RWPE2 (cell line): ENCODE results near the gene HTR3E.

Experiments used
- ATAC-seq: fragments of 200-7000 bp; cut with Tn5 transposase; 3 replicates; pipeline ENCODE4 v1.9.1; 2021; ENCODE audit warnings: low read depth
- DNase-seq: peaks from one replicate; pipeline ENCODE4 v3.0.0-alpha.2; 2020; ENCODE audit warnings: low spot score
- H3K27ac ChIP-seq: fragments of 450-650 bp; 2 replicates; pipeline ENCODE4 v1.5.1; 2017; ENCODE audit warnings: mild to moderate bottlenecking; ENCODE audit not compliant: poor library complexity, severe bottlenecking
- H3K27me3 ChIP-seq: fragments of 250-450 bp; sonication (Bioruptor Pico); 2 replicates; pipeline ENCODE4 v1.5.1; 2021; ENCODE audit warnings: mild to moderate bottlenecking, moderate library complexity; ENCODE audit not compliant: insufficient read depth, poor library complexity, severe bottlenecking
- H3K36me3 ChIP-seq: fragments of 250-450 bp; sonication (Bioruptor Pico); 2 replicates; pipeline ENCODE4 v1.5.1; 2020; ENCODE audit warnings: low read depth, mild to moderate bottlenecking, moderate library complexity
- H3K4me1 ChIP-seq: fragments of 250-450 bp; sonication (Bioruptor Pico); 2 replicates; pipeline ENCODE4 v1.5.1; 2021; ENCODE audit warnings: mild to moderate bottlenecking, moderate library complexity; ENCODE audit not compliant: insufficient read depth, poor library complexity, severe bottlenecking
- H3K4me3 ChIP-seq: fragments of 250-450 bp; sonication (Bioruptor Pico); 2 replicates; pipeline ENCODE4 v1.5.1; 2021; ENCODE audit warnings: mild to moderate bottlenecking, moderate library complexity; ENCODE audit not compliant: severe bottlenecking
- H3K9me3 ChIP-seq: fragments of 250-450 bp; sonication (Bioruptor Pico); 2 replicates; pipeline ENCODE4 v1.5.1; 2021; ENCODE audit warnings: mild to moderate bottlenecking, moderate library complexity; ENCODE audit not compliant: severe bottlenecking
- TF ChIP-seq, protein P1 (sequence below): fragments of 450-650 bp; IDR thresholded peaks from one replicate; pipeline ENCODE4 v1.5.1; 2017; ENCODE audit warnings: mild to moderate bottlenecking, moderate library complexity; ENCODE audit not compliant: poor library complexity, severe bottlenecking

The HTR3E gene

DNA sequence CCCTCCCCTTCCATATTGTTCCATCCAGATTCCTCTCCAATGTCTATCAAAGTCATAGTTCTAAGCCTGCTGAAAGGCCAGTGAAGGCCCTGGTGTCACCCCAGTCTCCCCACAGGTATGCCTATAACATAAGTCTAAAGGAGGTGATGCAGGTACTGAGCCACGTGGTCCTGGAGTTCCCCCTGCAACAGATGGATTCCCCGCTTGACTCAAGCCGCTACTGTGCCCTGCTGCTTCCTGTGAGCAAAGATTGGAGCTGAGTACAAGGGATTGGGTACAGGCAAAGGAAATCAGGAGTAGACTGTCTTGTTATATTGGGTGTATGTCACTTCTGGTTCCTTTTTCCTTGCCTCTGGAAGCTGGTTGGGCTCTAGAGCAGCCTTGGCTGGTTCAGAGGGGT is 46.5 kb downstream of the HTR3E start:
- DNase-seq, result no peak
- TF ChIP-seq, protein P1, sequence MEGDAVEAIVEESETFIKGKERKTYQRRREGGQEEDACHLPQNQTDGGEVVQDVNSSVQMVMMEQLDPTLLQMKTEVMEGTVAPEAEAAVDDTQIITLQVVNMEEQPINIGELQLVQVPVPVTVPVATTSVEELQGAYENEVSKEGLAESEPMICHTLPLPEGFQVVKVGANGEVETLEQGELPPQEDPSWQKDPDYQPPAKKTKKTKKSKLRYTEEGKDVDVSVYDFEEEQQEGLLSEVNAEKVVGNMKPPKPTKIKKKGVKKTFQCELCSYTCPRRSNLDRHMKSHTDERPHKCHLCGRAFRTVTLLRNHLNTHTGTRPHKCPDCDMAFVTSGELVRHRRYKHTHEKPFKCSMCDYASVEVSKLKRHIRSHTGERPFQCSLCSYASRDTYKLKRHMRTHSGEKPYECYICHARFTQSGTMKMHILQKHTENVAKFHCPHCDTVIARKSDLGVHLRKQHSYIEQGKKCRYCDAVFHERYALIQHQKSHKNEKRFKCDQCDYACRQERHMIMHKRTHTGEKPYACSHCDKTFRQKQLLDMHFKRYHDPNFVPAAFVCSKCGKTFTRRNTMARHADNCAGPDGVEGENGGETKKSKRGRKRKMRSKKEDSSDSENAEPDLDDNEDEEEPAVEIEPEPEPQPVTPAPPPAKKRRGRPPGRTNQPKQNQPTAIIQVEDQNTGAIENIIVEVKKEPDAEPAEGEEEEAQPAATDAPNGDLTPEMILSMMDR, result no peak
- H3K36me3 ChIP-seq, result peaks cover 65% of the 10 kb centered on the region

DNA sequence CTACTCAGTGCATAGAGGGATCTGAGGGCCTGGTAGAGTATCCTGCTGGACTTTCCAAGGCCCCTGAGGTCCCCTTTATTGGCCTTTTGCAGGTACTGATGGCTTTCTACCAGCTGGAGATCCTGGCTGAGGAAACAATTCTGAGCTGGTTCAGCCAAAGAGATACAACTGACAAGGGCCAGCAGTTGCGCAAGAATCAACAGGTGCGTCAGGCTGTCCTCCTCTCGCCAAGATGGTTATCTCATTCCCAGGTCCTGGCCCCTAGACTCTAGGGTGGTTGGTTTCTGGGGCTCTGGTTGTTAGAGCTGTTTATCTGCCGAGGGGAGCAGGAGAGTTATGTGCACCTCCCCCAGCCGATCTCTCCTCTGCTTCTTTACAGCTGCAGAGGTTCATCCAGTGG is 47.6 kb downstream of the HTR3E start:
- Histone ChIP-seq H3K4me3 (no peak overlapping the region), H3K36me3 (peaks cover 58% of the 10 kb centered on the region), H3K4me1 (no peaks in the 10 kb centered on the region), H3K27me3 (no peaks in the 10 kb centered on the region), H3K27ac (no peak overlapping the region), H3K9me3 (no peaks in the 10 kb centered on the region)
- TF ChIP-seq, protein P1, result no peak
- ATAC-seq, result no peak
- DNase-seq, result no peak

More for the DNA sequence above, 46.5 kb downstream of the HTR3E start:
- H3K27me3 ChIP-seq, result no peaks in the 10 kb centered on the region
- no peak for ATAC-seq
- no peak overlapping the region for H3K4me3 ChIP-seq
- H3K9me3 ChIP-seq, result no peaks in the 10 kb centered on the region
- no peak overlapping the region for H3K27ac ChIP-seq
- no peaks in the 10 kb centered on the region for H3K4me1 ChIP-seq

DNA sequence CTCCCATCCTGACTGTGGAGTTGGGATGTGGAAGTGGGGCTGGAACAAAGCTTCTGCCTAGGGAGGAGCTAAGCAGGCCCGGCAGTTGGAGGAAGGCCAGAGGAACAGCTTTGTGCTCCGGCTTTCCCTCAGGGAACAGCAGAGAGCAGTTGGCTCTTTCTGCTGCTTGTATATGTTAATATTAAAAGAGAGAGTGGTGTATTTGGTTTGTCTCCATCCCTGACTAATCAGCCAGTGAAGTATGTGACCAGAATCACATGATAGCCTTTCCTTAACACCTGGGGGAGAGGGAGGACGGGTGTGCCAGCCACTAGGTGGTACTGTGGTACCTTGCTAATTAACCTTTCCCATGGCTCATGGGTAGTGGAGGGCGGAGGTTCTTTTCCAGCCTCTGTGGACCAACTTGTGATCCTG is 48.3 kb downstream of the HTR3E start:
- ATAC-seq (peak; percentile 92), DNase-seq (no peak)
- Histone ChIP-seq H3K36me3 (peaks cover 52% of the 10 kb centered on the region), H3K4me3 (no peak overlapping the region), H3K4me1 (no peaks in the 10 kb centered on the region), H3K9me3 (no peaks in the 10 kb centered on the region), H3K27ac (no peak overlapping the region), H3K27me3 (no peaks in the 10 kb centered on the region)
- TF ChIP-seq, protein P1, result peak; percentile 71

DNA sequence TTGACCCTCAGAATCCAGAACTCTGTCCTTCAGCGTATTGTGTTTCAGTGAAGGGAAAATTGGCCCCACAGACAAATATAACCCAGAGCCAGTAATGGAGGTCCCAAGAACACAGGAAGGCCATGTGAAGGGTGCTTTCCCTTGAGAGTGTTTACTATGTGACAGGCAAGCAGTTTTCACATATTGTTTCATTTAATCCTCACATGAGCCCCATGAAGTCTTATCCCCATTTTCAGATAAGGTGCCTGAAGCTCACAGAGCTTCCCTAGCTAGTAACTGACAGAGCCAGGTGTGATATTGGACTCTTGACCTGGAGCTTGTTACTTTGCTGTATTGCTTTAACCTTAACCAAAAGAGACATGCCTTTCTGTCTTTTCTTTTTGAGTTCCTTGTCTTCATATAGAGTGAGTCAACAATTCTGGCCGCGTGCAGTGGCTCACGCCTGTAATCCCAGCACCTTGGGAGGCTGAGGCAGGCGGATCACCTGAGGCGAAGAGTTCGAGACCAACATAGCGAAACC is 48.9 kb downstream of the HTR3E start:
- no peak for ATAC-seq
- DNase-seq, result no peak
- H3K27me3 ChIP-seq, result no peaks in the 10 kb centered on the region
- peaks cover 45% of the 10 kb centered on the region for H3K36me3 ChIP-seq
- H3K4me1 ChIP-seq, result no peaks in the 10 kb centered on the region
- H3K27ac ChIP-seq, result no peak overlapping the region
- H3K4me3 ChIP-seq, result no peak overlapping the region
- TF ChIP-seq, protein P1, result no peak
- no peaks in the 10 kb centered on the region for H3K9me3 ChIP-seq

DNA sequence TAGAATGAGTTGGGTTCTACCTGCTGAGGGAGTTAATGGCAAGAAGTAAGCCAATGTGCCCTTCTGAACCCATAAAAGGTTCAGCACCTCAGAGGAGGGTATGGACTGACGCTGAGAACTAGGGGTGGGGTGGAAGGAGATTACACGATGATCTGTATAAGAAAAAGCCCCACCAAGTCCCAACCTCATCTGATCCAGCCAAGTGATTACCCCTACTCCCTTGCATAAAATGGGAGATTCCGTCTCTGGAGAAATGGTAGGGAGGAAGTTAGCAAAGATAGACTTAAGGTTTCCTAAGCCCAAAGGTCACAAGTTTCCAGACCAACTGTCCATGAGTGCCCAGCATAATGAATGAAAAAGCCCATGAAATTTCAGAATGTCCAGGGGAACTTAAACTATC is 51.2 kb downstream of the HTR3E start:
- no peak overlapping the region for H3K4me3 ChIP-seq
- TF ChIP-seq, protein P1, result no peak
- H3K27ac ChIP-seq, result no peak overlapping the region
- ATAC-seq (no peak), DNase-seq (no peak)
- peaks cover 22% of the 10 kb centered on the region for H3K36me3 ChIP-seq
- no peaks in the 10 kb centered on the region for H3K27me3 ChIP-seq
- H3K9me3 ChIP-seq, result no peaks in the 10 kb centered on the region
- no peaks in the 10 kb centered on the region for H3K4me1 ChIP-seq
